H1 (cell line): ENCODE data around the gene RXFP1. TPM values are rescaled to one million over a fixed set of nuclear protein-coding genes. Genes with fewer than 3 reads are reported as not detected.

Experiments used
- CTCF ChIA-PET: fragments of 300-600 bp; sonication (Branson Sonifier 250); formaldehyde crosslinking; loops from one replicate; lab custom pipeline; 2021; ENCODE audit not compliant: partially characterized antibody; lab: Charles Lee
- POLR2A ChIA-PET: fragments of 300-600 bp; sonication (Branson Sonifier 250); formaldehyde crosslinking; loops from one replicate; lab custom pipeline; 2021; ENCODE audit warnings: inconsistent platforms; ENCODE audit not compliant: partially characterized antibody; lab: Charles Lee
- DNase-seq, 2 experiments: peaks; one replicate each; pipeline versions ENCODE4 v3.0.0 to v3.0.0-alpha.2; 2010 to 2022; ENCODE audit warnings: low spot score in 2 of 2, low read depth in 1 of 2, mixed read lengths in 1 of 2
- FAIRE-seq: peaks from 2 replicates; lab custom pipeline; 2011; peaks lifted over from hg19 to GRCh38; lab: Jason Lieb, UNC
- H2AFZ ChIP-seq: 2 replicates; pipeline ENCODE4 v1.8.1; 2012; ENCODE audit warnings: low read length, inconsistent platforms
- H2AK5ac ChIP-seq: 2 replicates; pipeline ENCODE4 v1.6.1; 2013; ENCODE audit warnings: low read depth, low read length
- H2BK120ac ChIP-seq: replicated peaks from 2 replicates; pipeline ENCODE3; 2013; ENCODE audit warnings: low read depth, low read length, inconsistent platforms
- H2BK12ac ChIP-seq: 2 replicates; pipeline ENCODE4 v1.6.1; 2013; ENCODE audit warnings: low read depth, low read length
- H2BK15ac ChIP-seq: 2 replicates; pipeline ENCODE4 v1.6.1; 2013; ENCODE audit warnings: low read length
- H2BK20ac ChIP-seq: 2 replicates; pipeline ENCODE4 v1.6.1; 2013; ENCODE audit warnings: low read length
- H2BK5ac ChIP-seq: 2 replicates; pipeline ENCODE4 v1.6.1; 2013; ENCODE audit warnings: low read depth, low read length
- H3K14ac ChIP-seq: 2 replicates; pipeline ENCODE4 v1.6.1; 2013; ENCODE audit warnings: inconsistent platforms; ENCODE audit not compliant: insufficient read length
- H3K18ac ChIP-seq: 2 replicates; pipeline ENCODE4 v1.6.1; 2013; ENCODE audit warnings: low read length; ENCODE audit errors: extremely low read depth
- H3K23ac ChIP-seq: 2 replicates; pipeline ENCODE4 v1.6.1; 2013; ENCODE audit warnings: inconsistent platforms; ENCODE audit not compliant: insufficient read length
- H3K23me2 ChIP-seq: 2 replicates; pipeline ENCODE4 v1.6.1; 2013; ENCODE audit warnings: low read depth, low read length
- H3K27ac ChIP-seq: 2 replicates; pipeline ENCODE4 v1.6.1; 2011; ENCODE audit warnings: low read depth, low read length, inconsistent platforms
- H3K27me3 ChIP-seq, 4 experiments: replicated peaks in 1 of 4; 1 replicate in 1 of 4; 2 replicates in 3 of 4; pipeline versions ENCODE4 v1.6.1 to v1.8.1; 2011 to 2013; ENCODE audit warnings: low read length in 3 of 4, mild to moderate bottlenecking in 3 of 4, inconsistent platforms in 2 of 4, mixed read lengths in 2 of 4, moderate library complexity in 1 of 4; ENCODE audit not compliant: control insufficient read depth in 3 of 4, insufficient read depth in 3 of 4; ENCODE audit errors: extremely low read depth in 1 of 4
- H3K36me3 ChIP-seq, 4 experiments: 2 replicates each; pipeline versions ENCODE4 v1.6.1 to v1.8.1; 2011 to 2013; ENCODE audit warnings: mild to moderate bottlenecking in 4 of 4, low read length in 3 of 4, moderate library complexity in 2 of 4, control low read depth in 1 of 4, inconsistent platforms in 1 of 4; ENCODE audit not compliant: insufficient read depth in 4 of 4, control insufficient read depth in 2 of 4
- H3K4ac ChIP-seq: replicated peaks from 2 replicates; pipeline ENCODE3; 2013; ENCODE audit warnings: low read length, low read depth, mixed read lengths, inconsistent platforms; ENCODE audit not compliant: insufficient read length
- H3K4me1 ChIP-seq, 4 experiments: replicated peaks in 1 of 4; 1 replicate in 1 of 4; 2 replicates in 3 of 4; pipeline versions ENCODE4 v1.6.1 to v1.8.1; 2011 to 2013; ENCODE audit warnings: low read length in 3 of 4, inconsistent platforms in 2 of 4, mixed read lengths in 1 of 4; ENCODE audit not compliant: insufficient read depth in 4 of 4, control insufficient read depth in 3 of 4
- H3K4me2 ChIP-seq, 2 experiments: 2 replicates each; pipeline versions ENCODE4 v1.6.1 to v1.8.1; 2011 to 2013; ENCODE audit warnings: low read depth in 2 of 2, low read length in 2 of 2, control low read depth in 1 of 2, inconsistent platforms in 1 of 2, mild to moderate bottlenecking in 1 of 2; ENCODE audit not compliant: insufficient read depth in 1 of 2
- H3K4me3 ChIP-seq, 4 experiments: fragments of 200-600, 300-600 bp in 1 of 4; sonication (generic), shearing (Covaris generic), sonication (Bioruptor Twin) in 1 of 4; 2 replicates each; pipeline versions ENCODE4 v1.5.1 to v1.8.1; 2011 to 2016; ENCODE audit warnings: low read length in 4 of 4, low read depth in 3 of 4, control low read depth in 2 of 4, inconsistent platforms in 2 of 4, mild to moderate bottlenecking in 2 of 4, mixed read lengths in 1 of 4, moderate library complexity in 1 of 4; ENCODE audit not compliant: insufficient read depth in 2 of 4; ENCODE audit errors: extremely low read depth in 1 of 4
- H3K56ac ChIP-seq: replicated peaks from 2 replicates; pipeline ENCODE3; 2013; ENCODE audit warnings: low read depth, mild to moderate bottlenecking, mixed read lengths, low read length, inconsistent platforms; ENCODE audit not compliant: insufficient read length
- H3K79me1 ChIP-seq: 2 replicates; pipeline ENCODE4 v1.6.1; 2013; ENCODE audit warnings: low read depth, low read length, control low read depth
- H3K79me2 ChIP-seq, 2 experiments: 2 replicates each; pipeline versions ENCODE4 v1.6.1 to v1.8.1; 2012 to 2013; ENCODE audit warnings: low read length in 2 of 2, mild to moderate bottlenecking in 2 of 2, inconsistent platforms in 1 of 2; ENCODE audit not compliant: insufficient read depth in 2 of 2, control insufficient read depth in 1 of 2
- H3K9ac ChIP-seq, 4 experiments: replicated peaks in 1 of 4; 1 replicate in 1 of 4; 2 replicates in 3 of 4; pipeline versions ENCODE4 v1.6.1 to v1.8.1; 2011 to 2013; ENCODE audit warnings: low read depth in 3 of 4, low read length in 3 of 4, control low read depth in 2 of 4, mild to moderate bottlenecking in 2 of 4, moderate library complexity in 2 of 4, inconsistent platforms in 1 of 4; ENCODE audit errors: extremely low read depth in 1 of 4
- H3K9me3 ChIP-seq, 2 experiments: 2 replicates each; pipeline versions ENCODE4 v1.6.1 to v1.8.1; 2012 to 2013; ENCODE audit warnings: mild to moderate bottlenecking in 2 of 2, moderate library complexity in 2 of 2, control low read depth in 1 of 2, inconsistent platforms in 1 of 2, low read depth in 1 of 2, low read length in 1 of 2, mixed read lengths in 1 of 2; ENCODE audit not compliant: insufficient read depth in 2 of 2
- H4K20me1 ChIP-seq, 2 experiments: replicated peaks in 1 of 2; 2 replicates each; pipeline versions ENCODE3 to v1.8.1; 2011 to 2013; ENCODE audit warnings: inconsistent platforms in 2 of 2, low read length in 2 of 2, mild to moderate bottlenecking in 1 of 2; ENCODE audit not compliant: insufficient read depth in 2 of 2, control insufficient read depth in 1 of 2
- H4K5ac ChIP-seq: 2 replicates; pipeline ENCODE4 v1.6.1; 2013; ENCODE audit warnings: low read length, low read depth, mixed read lengths, inconsistent platforms; ENCODE audit not compliant: insufficient read length
- H4K8ac ChIP-seq: 2 replicates; pipeline ENCODE4 v1.8.0; 2013; ENCODE audit warnings: mild to moderate bottlenecking, moderate library complexity, low read length, inconsistent platforms; ENCODE audit not compliant: insufficient read depth; ENCODE audit errors: extremely low read depth
- H4K91ac ChIP-seq: replicated peaks from 2 replicates; pipeline ENCODE3; 2013; ENCODE audit warnings: low read length, mixed read lengths, inconsistent platforms; ENCODE audit not compliant: insufficient read length
- POLR2A ChIP-seq, 2 experiments: IDR thresholded peaks; 1 replicate in 1 of 2; 2 replicates in 1 of 2; pipeline ENCODE4 v1.6.1; 2011; ENCODE audit warnings: low read depth in 2 of 2, low read length in 2 of 2, mild to moderate bottlenecking in 2 of 2; ENCODE audit errors: control extremely low read depth in 1 of 2
- polyA plus RNA-seq, 7 experiments: library from polyadenylated mRNA; depleted of rRNA in 3 of 7; stranded (reverse) in 5 of 7; unstranded in 2 of 7; fragments of >200 nt in 5 of 7; fragments of 200-250 nt in 2 of 7; gene quantifications; 1 replicate in 5 of 7; 2 replicates in 1 of 7; 4 replicates in 1 of 7; pipeline versions ENCODE4 v1.2.1 to v1.2.3, GENCODE V29; 2011 to 2013; ENCODE audit warnings: missing spikeins in 2 of 7, mixed read lengths in 2 of 7
- total RNA-seq: library from RNA; stranded (reverse); fragmentation: NEBNext Ultra II Directional; extraction: Animal tissue kit (Norgen Biotek cat#: 25700); gene quantifications from 2 replicates; pipeline ENCODE4 v1.2.1, GENCODE V29; 2021

The RXFP1 gene
- total and polyA plus RNA-seq, 2 of the 8 experiments (the other 6 are each of a cell fraction or from before 2014, with no cell fraction given): 0.14 to 0.56 TPM

DNA sequence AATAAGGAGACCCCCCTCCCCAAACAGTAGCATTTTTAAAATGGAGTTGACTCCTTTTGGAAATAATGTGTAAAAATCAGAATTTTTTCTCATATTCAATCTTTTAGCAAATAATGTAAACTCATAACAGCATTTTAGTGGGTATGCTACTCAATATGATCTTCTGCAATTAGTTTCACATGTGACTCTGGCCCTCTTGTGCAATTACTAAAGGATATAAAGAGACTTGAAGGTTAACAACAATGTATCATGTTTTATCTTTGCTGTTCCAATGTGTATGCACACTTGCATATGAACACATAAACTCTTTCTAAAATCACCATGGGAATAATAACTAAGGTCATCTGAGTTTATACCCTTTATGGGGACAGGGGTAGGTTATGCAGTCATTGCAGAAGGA lies 39.9 kb upstream of the RXFP1 start:
- no peak overlapping the region for H3K9ac ChIP-seq
- no peak overlapping the region for H2AFZ ChIP-seq
- H3K14ac ChIP-seq: no peak overlapping the region
- no peaks in the 10 kb centered on the region for H3K9me3 ChIP-seq
- no peak for TF ChIP-seq POLR2A (IDR thresholded peaks at IDR 0.05; ENCODE audit: control extremely low read depth in 1 of 2, low read depth in 2 of 2, low read length in 2 of 2)
- DNase-seq (no peak), FAIRE-seq (no peak)
- H2BK20ac ChIP-seq: no peak overlapping the region
- H3K4me2 ChIP-seq: no peak overlapping the region
- ChIA-PET POLR2A (no interaction called here), CTCF (interaction anchor here (1.2 kb wide), 1 partner anchor 144 kb away, joined by 3 read pairs; no protein-coding TSS in a partner anchor)
- no peak overlapping the region for H3K56ac ChIP-seq
- H2AK5ac ChIP-seq: no peak overlapping the region
- no peaks in the 10 kb centered on the region for H3K79me2 ChIP-seq
- H2BK120ac ChIP-seq: no peak overlapping the region
- H4K20me1 ChIP-seq: no peaks in the 10 kb centered on the region
- H3K4ac ChIP-seq: no peak overlapping the region
- no peaks in the 10 kb centered on the region for H3K4me1 ChIP-seq
- no peak overlapping the region for H4K91ac ChIP-seq
- no peak overlapping the region for H4K8ac ChIP-seq
- H4K5ac ChIP-seq: no peak overlapping the region
- no peak overlapping the region for H3K18ac ChIP-seq
- H3K23me2 ChIP-seq: no peaks in the 10 kb centered on the region
- H3K79me1 ChIP-seq: no peaks in the 10 kb centered on the region
- H3K36me3 ChIP-seq: no peaks in the 10 kb centered on the region
- no peak overlapping the region for H3K27ac ChIP-seq
- H2BK12ac ChIP-seq: no peak overlapping the region
- H3K27me3 ChIP-seq: no peaks in the 10 kb centered on the region
- no peak overlapping the region for H3K23ac ChIP-seq
- H3K4me3 ChIP-seq: no peak overlapping the region
- no peak overlapping the region for H2BK5ac ChIP-seq
- H2BK15ac ChIP-seq: no peak overlapping the region
